DLD1 (cell line): ENCODE measurements around the gene PCCA.

ENCODE experiments used
- in situ Hi-C: cut with HindIII; loops from 2 replicates; pipeline ENCODE4 v1.10.0; 2017; ENCODE audit warnings: low sequenced_read_pairs

The PCCA gene

DNA sequence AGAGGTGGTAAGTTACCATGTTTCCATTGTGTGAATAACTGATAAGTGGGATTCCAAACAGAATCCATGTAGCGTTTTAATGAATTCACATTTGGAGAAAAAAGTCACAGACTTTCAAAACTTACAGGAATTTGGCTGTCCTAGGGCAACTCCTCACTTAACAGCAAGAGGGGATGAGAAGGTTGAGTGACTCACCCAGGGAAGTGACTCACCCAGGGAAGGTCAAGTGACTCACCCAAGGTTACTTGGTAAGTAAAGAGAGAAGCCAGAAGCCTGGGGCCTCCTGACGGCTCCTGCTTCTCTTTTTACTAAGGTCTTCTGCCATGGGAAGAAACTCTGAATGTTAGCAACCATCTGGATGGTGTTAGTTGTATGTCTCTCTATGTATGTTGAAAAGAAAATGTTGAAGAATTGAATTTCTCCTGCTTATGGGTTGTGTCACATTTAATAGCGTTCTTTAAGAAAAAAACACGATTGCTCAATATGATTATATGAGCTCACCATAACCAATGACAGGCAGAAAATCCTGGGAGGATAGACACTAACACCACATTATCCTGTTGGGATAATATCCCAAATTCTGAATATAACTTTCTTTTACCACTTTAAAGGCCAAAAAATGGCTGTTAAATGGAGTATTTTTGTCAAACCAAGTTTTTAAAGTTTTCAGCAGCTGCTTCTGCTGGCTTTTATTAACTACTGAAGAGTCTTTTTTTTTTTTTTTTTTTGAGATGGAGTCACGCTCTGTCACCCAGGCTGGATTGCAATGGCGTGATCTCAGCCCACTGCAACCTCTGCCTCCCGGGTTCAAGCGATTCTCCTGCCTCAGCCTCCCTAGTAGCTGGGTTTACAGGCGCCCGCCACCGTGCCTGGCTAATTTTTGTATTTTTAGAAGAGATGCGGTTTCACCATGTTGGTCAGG is 304.1 kb downstream of the PCCA start:
- in situ Hi-C loops: no loop called here

DNA sequence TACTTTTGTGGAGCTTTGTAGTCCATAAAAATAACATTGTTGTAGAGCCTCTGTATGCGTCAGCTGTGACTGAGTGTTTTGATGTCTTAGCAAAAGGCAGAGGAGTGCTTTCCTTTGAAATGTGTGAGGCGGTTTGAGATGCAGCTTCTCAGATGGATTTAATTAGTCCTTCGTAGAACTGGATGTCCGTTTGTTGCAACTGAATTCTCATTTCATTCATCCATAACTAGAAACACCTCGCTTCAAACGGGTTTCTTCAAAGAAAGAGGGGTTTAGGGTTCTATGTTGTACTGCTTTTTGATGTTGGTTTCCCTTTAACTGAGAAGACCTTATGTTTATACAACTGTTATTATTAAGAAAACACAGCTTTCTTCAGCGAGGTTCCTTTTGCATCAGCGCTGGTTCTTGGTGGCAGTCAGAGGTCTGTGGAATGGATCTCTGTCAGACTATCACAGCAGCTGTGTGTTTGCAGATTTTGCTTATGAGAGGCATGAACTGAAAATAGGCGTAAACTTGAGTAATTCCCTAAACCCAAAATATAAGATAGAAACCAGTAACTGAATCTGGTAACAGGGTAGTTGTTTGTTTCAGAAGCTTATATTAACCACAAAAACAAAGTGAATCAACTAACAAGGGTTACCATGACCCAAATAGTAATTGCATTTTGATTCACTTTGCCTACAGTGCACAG is 305.3 kb downstream of the PCCA start:
- in situ Hi-C loops: no loop called here

DNA sequence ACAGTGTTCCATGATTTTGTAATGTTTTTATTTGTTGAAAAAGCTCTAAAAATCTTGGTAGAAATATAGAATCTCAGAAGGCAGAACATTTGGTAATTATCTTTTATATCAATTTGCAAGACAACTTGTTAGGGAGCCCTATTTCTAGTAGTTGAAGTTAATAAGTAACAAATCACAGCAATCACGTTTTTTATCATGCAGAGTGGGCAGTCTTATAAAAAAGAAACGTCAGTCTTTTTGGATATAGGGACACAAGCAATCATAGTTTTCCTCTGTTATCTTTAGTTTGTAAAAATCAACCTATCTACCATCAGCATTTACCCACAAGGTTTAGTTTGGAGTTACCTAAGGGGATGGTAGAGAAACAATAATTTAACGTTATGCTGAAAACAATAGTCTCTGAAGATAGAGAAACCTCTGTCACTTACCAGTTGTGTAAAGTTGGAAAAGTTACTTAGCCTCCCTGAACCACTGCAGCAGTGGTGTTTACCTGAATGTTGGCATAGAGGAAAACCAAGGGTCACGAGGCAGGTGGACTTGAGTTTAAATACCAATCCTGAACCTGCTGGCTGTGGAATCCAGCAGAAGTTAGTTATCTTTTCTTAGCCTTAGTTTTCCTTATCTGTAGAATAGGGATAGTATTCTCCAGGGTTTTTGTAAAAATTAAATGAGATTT is 306.9 kb downstream of the PCCA start:
- in situ Hi-C loops: no loop called here

DNA sequence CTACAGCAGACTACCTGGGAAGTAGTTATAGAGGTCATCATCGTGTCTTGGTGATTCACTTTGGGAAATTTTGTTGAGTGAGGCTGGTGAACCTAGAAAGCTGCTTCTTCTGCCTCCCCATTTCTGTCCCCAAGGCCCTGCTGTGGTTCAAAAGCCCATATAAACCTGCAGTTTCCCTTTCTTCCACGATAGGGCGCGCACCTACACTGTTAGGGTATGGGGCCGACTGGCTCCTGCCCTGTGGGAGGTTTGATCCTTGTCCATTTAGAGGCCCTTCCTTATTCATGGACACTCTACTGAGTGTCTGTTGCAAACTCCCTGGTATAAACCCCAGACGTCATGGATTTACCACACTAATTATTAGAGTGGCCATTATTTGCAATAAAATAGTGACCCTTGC is 307.9 kb downstream of the PCCA start:
- in situ Hi-C loops: no loop called here

DNA sequence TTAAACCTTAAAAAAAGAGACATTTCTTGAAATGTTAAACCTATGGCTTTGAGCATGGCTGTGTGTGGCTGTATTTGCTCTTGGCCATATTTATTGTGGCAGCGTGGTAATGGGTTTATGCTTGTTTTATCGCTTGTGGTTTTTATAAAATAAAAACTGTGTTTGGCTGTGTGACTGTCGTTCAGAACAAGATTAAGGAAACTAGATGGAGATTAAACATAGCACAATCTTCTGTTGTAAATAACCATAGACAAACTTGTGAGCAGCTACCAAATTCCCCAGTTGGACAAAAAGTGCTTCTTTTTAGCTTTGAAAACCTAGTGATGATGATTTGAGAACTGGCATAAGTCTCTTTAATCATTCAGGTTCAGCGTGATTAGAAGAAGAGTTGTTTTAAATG is 308.7 kb downstream of the PCCA start:
- in situ Hi-C loops: no loop called here

DNA sequence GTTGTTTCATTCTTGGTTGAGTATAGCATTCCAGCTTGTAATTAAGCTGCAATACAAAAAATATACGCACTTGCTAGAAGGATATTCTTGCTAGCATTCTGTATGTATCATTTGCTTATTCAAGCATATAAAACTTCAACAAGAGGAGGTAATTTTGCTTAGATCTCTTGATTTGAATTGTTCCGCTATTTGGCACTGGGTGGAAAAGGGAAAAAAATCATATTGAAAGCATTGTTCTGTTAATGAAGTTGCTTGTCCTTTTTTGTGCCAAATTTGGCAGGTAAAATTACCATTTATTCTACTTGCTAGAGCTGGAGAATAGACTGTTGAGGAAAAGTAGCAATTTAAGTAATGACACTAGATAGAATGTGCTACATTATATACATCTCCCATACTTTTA is 309.5 kb downstream of the PCCA start:
- in situ Hi-C loops: no loop called here

DNA sequence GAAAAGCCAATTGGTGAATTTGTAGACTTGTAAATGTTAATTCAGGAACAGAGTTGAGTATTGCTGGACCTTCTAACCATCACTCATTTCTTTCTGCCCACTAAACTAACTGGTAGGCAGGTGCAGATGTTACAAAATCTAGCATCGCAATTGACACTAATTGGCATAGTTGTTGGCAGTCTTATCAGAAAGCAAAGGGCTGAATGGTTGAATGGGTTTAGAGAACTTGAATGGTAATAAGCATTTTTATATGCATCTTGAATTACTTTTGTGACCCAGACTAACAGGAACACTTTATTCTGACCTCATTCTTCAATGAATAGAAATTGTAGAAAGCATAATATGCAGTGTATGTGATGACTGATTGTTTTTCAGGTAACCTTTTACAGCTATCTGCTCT is 310.6 kb downstream of the PCCA start:
- in situ Hi-C loops: no loop called here

DNA sequence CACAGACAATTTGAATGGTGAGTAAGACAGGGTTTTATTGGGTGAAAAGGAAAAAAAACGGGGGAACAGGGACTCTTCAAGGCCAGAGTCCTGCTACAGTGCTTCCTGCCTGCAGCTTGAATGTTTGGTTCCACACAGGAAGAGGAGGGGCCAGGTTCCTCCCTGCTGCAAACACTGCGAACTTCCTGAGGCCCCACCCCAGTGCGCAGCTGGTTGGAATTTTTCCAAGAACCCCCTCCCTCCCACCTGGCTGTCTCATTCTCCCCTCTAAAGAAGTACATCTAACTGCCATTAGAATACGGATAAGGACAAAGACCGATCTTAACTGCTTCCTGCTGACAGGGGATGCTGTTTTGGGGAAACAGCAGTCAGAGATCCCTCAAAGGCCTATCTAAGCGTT is 314.8 kb downstream of the PCCA start:
- in situ Hi-C loops: no loop called here

DNA sequence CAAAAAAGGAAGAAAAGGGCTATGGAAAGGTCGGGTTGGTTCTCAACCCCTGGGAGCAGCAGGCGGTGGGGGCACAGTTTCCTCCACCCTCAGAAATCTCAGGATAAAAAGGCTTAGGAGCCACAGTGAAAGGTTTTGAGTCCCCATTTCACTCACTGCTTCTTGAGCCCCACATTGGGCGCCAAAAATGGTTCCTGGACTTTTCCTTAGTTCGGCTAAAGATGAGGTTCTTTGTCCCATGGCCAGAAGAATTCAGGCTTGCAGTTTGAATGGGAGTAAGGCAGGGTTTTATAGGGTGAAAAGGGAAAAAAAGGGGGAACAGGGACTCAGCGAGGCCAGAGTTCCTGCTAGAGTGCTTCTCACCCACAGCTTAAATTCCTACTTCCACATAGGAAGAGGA is 320.2 kb downstream of the PCCA start:
- in situ Hi-C loops: no loop called here

DNA sequence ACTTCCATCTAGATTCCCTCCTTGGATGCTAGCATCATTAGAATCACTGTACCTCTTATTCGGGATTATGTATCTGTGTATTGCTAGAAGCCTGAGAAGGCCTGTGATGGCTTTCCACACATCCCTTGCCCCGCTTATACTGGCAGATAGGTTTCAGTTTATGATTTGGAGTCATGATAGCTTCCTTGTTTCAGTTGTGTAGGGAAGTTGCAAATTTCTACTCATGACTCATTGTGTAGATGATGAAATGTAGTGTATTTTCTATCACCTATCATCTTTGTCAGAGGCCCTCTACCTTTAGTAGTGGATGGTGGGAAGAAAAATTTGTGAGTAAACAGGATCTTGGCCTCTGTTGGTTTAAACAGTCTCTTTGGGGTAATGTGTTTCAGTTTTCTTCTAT is 334.5 kb downstream of the PCCA start:
- in situ Hi-C loops: no loop called here

DNA sequence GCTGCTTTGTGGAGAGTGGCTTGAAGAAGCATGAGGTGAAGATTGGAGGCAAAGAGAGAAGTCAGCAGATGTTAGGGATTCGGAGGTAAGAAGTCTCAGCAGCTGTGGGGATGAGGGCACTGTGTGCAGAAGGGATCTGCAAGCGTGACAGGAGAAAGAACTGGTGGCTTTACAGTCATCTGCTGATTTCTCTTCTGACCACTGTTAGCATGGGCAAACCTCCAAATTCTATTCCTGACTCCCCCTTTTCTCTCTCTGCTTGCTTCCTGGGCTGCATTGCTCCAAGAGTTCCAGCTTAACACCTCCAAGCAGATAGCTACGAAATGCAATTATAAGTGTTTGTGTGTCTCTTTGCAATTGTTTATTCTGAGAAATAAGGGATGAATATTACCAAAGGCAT is 340.1 kb downstream of the PCCA start:
- in situ Hi-C loops: no loop called here

DNA sequence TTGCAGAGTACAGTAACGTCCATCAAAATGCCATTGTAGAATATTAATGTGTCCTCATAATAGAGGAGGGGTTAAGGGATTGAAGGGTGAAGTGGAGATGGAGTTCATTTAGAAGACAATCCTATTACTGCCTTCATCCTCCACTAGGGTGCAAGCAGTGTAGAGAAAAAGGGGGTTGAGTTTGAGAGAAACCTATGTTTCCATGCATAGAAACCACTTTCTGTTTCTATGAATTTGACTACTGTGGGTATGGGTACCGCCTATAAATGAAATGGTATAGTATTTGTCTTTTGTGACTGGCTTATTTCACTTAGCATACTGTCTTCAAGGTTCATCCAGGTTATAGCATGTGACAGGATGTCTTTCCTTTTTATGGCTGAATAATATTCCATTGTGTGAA is 343.7 kb downstream of the PCCA start:
- in situ Hi-C loops: no loop called here

DNA sequence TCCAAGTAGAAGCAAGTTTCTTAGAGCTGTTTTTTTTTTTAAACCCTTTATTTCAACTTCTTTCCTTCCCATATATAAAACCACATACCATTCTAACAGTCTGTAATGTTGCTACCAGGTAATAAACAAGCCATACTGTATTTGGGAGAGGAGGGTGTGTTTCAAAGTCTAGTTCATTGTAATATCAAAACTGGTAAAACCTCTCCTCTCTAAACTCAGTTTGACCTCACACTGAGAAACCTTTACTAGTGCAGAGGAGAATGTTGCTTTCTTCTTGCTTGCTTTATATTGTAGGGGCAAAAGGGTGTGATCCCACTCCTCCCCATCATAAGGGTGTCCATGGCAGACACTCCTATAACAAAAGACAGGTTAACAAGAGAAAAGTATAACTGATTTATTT is 344.6 kb downstream of the PCCA start:
- in situ Hi-C loops: no loop called here

DNA sequence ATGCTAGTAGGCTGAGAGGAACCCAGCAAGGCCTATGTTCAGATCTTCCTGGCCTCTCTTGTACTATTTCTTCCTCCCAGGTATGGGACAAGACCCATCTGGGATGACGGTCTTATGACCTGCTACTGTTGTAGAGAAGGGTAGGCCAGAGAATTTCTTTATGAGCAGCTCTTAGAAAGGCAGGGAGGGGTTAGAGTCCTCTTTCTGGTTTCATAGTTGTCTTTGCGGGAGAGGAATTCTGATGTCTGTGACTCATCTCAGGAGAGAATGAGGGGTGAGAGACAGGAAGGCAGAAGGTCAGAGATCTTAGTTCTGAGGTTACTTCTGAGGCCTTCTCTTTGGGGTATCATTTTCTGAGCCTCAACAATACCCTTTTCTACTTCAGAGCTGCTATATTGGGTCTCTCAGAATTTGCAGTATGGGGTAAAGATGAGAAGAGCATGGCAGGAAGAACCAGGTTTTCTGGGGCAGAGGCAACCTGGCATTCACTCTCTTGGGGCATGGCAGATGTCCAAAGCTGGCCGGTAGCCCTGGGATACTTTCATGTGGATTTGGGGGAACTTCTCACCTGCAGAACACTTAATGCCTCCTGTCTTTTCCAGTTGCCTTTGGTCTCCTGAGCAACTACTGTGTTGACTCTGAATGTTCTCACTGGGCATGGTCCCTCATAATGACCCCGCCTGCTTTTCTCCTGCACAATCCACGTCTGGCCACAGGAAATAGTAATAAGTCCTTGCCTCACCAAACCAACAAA is 345.3 kb downstream of the PCCA start:
- in situ Hi-C loops: no loop called here

DNA sequence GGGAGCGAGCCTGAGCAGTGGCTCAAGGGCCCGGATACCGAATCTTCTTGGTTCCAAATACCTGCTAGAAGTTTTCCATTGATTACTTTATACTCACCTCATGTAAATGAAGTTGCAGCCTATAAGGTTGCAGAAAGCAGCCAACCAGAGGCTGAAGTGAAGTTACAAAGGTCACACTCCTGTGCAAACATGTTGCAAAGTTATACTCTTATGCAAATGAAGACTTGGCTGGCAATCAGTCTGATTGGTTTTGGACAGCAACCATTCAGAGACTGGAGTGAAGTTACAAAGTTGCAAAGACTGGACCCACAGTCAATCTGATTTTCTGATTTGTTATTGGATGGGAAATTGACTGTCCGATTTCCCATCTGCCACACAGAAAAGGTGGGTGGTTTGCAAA is 347.2 kb downstream of the PCCA start:
- in situ Hi-C loops: no loop called here

DNA sequence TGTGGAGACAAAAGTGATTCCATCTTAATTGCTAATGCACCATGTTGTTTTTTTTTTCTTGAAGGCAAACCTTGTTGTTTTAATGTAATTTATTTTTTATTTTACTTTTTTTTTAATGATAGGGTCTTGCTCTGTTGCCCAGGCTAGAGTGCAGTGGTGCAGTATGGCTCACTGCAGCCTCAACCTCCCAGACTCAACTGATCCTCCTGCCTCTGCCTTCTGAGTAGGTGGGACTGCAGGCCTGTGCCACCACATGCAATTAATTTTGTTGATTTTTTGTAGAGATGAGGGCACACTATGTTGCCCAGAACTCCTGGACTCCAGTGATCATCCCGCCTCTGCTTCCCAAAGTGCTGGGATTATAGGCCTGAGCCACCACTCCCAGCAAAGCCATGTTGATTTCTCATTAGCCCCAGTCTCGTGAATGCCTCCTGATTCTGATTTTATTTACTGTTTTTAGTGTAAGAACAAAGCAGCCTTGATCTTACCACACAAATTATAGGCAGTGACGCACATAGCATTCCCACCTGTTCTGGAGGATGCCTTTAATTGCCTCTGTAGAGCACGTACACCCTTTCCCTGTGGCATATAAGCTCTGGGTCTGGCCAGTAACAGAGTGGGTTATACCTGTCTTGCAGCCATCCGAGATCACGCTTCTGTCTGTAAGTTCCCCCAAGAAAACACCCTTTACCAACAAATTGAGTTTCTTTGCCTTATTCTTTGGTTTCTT is 349.3 kb downstream of the PCCA start:
- in situ Hi-C loops: no loop called here

DNA sequence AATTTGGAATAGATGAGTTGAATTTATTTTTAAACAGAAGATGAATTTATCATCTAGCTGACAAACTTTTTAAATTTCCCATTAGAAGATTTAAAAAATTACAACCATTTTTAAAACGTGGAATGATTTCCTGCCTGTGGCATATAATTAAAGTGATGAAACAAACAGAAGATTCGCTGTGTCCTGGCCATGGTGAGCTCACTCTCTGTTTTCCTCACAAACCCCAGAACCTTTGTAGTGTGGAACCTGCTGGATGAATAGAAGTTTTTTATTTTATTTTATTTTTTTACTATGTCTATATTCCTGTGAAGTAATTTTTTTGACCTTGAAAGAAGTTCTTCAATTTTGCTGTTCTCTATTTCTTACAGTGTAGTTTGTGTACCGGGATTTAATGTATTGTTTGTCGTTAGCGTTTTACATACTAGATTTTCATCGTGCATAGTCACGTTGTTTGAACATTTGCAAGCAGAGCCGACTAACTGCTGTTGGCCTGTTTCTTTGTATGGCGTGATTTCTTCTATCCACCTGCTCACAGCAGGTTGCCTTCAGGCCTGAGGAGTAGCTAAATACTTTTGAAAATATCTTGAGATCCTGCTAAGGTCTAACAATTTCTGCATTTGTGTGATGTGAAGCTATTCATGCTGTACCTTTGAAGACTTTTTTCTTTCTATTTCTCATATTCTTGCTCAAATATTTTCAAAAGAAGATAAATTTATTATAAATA is 350.5 kb downstream of the PCCA start:
- in situ Hi-C loops: no loop called here

DNA sequence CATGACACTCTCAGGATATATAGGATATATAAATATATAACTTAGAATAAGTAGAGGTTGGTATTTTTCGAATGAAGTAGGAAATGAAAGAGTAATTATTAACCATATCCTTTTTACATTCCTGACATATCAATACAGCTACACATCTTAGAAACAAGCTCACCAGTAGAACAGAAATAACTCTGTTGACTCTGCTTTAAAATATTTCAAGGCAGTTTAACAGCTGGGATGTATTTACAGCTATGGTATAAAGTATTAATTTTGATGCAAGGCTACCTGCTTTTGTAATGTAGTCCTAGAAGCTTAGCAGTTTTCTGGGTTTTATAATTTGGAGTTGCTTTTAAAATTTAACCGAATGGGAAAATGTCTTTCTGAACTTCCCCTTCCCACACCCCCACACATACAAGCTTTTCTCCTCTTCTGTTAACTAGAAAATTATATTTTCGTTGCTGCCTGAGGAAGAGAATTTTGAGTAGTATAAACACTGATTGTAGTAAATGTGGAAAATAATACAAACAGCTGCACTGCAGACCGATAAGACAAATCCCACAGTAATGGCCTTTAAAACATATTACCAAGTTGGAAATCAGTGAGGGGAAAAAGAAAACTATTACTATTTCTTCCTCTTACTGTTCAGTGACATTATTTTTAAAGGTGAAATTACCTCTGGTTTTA is 352.0 kb downstream of the PCCA start:
- in situ Hi-C loops: no loop called here

DNA sequence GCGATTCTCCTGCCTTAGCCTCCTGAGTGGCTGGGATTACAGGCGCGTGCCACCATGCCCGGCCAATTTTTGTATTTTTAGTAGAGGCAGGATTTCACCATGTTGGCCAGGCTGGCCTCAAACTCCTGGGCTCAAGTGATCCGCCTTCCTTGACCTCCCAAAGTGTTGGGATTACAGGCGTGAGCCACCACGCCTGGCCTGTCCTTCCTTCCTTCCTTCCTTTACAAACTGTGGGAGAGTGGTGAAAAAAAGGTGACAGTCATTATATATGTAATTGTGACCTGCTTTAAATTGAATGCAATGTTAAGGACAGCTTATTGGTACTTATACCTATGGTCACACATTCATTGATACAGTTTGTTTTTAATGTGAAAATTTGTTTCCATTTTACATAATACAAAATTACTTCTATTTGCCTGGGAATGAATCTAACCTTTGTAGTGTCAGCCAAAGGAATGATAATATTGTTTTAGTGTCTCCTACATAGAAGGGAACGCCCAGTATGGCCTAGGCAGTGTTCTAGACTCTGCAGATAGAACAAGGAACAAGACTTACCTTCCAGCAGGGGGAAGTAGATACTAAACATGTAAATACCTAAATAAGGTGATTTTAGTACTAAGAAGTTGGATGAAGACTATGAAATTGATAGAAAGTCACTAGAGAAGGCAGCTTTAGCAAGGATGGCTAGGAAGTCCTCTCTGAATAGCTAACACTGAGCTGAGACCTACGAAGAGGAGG is 353.4 kb downstream of the PCCA start:
- in situ Hi-C loops: no loop called here
